CD4-positive, alpha-beta T cell treated with Interleukin-21 for 1 hour (primary cell): ENCODE measurements around the gene EDC3.
"Not testable (repeated sequence)": the region's sequence is repeated elsewhere in the genome, so short reads cannot be mapped to it uniquely, and the experiment has no call there.

ENCODE experiments used
- DNase-seq: peaks from one replicate; pipeline ENCODE4 v3.0.0-alpha.2; 2020

Gene EDC3

DNA sequence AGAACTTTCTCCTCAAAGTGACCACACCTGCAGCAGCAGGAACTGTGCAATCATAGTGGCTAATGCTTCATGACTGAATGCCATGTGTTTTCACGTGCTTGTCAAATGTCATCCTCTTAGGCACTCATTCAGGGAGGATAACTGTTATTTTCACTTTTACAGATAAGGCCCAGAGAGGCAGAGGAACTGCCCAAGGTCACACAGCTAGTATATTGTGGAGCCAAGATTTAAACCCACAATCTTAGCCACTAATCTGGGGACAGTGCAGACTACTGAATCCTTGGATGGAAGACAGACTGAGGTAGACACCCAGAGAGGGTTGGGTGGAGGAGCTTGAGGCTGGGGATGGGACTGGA, 90.1 kb downstream of the EDC3 start:
- no peak for DNase-seq

- no peak for DNase-seq
Observed at GRCh38 chr15:74604983-74605794, 90.6 kb downstream of the EDC3 start.

DNA sequence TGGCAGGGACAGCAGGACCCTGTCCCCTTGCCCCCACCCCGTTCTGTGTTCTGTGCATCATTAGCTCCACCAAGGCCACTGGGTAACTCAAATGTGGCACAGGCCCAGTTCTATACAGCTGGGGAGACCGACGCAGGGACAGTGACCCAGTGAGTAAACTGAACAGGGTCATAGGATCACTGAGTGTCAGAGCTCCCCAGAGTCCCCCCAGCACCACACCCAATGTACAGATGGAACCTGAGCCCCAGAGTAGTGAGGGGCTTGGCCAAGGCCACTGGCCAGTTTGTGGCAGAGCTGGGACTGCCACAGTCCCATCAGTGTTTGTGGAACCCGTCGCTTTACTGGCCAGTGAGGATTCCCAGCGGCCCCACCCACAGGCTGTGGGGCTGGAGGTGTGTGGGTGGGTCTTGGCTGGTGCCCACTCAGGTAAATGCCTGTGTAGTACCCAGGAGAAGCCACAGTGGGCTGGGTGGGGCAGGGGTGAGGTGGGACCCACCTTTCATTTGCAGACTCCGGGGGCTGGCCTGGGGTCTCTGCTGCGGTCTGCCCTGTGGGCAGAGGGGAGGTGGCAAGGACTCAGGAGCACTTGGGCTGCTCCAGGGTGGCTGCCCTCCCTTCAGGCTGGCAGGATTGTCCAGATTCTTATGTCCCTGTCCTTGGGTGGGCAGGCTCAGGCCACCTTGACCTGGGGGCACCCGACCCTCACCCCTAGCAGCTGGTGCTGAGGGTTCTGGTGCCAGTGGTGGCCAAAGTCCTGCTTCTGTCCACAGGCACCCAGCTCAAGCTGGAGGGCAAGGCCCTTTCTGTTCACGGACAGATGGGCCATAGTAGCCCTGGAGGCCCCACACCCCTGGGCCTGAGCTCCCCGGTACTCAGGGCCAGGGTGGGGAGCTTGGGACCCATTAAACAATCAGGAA, 91.8 kb downstream of the EDC3 start:
- DNase-seq = no peak

- DNase-seq = no peak
Observed at GRCh38 chr15:74603026-74603788, 92.6 kb downstream of the EDC3 start.

- DNase-seq = no peak
Observed at GRCh38 chr15:74599156-74599555, 96.7 kb downstream of the EDC3 start.

GRCh38 chr15:74598126-74598842, 97.5 kb downstream of the EDC3 start:
- DNase-seq = peak; percentile 91

DNA sequence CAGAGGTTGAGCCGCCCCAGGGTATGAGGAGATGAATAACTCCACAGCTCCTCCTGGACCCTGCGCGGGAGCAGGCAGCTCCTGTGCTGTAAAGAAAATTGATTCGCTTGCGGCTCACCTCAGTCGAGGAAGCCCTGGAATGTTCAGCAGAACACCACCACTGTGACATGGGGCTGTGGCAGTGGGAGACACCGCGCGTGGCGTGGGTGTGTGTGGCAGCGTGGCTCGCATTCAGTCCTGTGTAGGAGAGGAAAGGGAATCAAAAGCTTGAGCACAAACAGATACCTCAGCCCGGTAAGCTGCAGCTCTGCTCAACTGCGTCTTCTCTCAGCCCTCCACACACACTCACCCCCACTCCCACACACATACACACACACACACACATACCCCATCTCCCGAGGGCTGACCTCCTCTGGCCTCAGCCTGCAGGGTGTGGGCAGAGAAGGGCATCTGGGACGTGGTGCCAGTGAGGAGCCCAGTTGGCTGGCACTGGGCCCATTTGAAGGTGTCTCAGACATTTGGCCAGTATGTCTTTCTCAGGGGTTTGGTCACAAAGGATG, 98.6 kb downstream of the EDC3 start:
- not testable (repeated sequence) for DNase-seq

GRCh38 chr15:74596736-74597135, 99.1 kb downstream of the EDC3 start:
- not testable (repeated sequence) for DNase-seq

DNA sequence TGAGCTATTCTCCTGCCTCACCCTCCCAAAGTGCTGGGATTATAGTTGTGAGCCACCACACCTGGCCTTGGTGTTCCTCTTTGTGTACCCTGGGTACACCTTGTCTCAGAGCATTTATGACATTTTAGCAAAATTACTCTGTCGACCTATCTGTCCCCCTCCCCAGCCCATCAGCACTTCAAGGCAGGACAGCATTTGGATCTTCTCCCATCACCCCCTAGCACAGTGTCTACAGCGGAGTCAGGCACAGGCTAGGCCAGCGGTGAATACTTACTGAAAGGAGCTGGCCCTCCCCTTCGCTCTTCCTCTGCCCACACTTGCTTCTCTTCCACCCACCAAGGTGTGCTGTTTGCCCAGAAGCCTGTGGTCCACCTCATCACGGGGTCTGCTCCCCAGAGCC, 100.6 kb downstream of the EDC3 start:
- no peak for DNase-seq

DNA sequence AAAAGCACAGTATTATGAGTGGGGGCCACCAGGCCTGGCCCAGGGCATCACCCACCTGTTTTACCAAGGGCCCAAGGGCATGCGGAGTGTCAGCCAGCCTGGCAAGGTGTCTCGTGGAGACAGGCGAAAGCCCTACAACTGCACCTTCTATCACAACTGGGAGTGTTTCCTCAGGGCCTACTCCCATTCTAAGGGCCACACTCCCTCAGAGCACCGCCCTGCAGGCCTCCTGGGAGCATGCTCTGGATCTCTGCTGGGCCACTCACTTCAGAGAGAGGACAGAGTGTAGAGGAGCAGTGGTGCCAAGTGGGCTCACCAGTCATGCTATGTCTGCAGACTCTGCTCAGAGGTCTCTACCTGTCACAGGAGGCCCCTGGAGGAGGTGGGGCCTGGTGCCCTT, 101.4 kb downstream of the EDC3 start:
- no peak for DNase-seq

DNA sequence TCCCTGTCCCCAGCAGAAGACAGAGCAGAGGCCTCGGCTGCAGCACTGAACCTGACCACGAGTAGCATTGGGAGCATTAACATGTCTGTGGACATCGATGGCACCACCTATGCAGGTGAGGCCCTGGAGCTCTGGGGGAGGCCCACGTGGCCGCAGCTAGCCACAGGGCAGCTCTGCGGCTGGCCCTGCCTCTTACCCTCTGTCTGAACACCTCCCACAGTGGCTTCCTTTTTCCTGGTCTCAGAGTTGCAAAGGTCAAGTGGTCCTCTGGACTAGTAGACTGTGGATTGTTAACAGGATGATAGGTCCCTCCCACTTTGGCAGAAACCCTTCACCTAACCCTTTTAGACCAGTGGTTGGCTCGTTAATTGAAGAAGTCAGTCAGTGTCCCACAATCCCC, 102.7 kb downstream of the EDC3 start:
- DNase-seq = no peak

- no peak for DNase-seq
Observed at GRCh38 chr15:74592222-74592621, 103.6 kb downstream of the EDC3 start.

GRCh38 chr15:74589826-74590225, 106.0 kb downstream of the EDC3 start:
- DNase-seq = no peak

DNA sequence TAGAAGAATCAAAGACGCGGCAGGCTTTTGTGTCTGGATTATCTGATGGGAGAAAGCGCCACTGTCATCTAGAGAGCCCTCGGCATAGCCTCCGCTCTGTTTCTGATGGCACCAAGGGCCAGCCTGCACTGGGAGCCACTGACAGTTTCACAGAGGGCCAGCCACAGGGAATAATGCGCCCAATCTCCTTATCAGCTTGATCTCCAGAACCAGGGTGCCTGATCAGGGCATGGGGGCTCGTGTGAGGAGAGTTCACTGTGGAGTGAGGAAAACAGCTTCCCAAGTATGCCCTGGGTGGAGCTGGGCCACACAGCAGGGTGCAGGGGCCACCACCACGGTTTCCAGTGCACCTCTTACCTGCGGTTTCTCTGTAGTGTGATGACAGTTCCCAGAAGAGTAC, 110.0 kb downstream of the EDC3 start:
- no peak for DNase-seq

- no peak for DNase-seq
Observed at GRCh38 chr15:74585191-74585590, 110.6 kb downstream of the EDC3 start.

DNA sequence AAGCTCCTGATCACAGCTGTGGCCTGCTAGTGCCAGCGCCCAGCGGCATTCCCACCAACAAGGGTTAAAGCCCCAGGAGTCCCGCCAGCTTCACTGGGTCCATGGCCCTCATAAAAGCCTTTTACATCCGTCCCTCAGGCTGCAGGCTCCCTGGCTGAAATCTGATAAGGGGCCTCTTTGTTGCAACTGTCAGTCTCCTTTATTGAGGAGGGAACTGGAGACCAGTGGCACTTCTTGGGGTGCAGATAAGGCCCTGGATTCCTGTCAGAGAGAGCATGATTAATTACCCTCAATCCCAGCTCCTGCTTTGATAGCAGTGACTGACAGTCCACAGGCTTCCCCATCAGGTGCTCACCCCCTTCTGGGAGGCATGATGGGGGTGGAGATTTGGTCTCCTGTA, 111.0 kb downstream of the EDC3 start:
- no peak for DNase-seq

- DNase-seq = no peak
Observed at GRCh38 chr15:74584204-74584603, 111.6 kb downstream of the EDC3 start.
